ENCODE results near the gene ABCB6.
A peak's percentile ranks its signal among the peaks of the same experiment; 100 is the strongest.
"Not testable (repeated sequence)": the region's sequence is repeated elsewhere in the genome, so short reads cannot be mapped to it uniquely, and the experiment has no call there.

ABCB6 gene

GRCh38 chr2:219218732-219219701, at the start of gene ABCB6:
ABCB6 (minus strand) TSS chr2:219218958; CDS start chr2:219218673, 285 bp downstream.
- peak; percentile 83 to 87 for DNase-seq (ENCODE audit: low read depth in 2 of 2)

GRCh38 chr2:219268294-219268693, 49.5 kb upstream of the ABCB6 start:
- DNase-seq (ENCODE audit: low read depth in 2 of 2): no peak

- DNase-seq (ENCODE audit: low read depth in 2 of 2): no peak
These were observed 48.1 kb upstream of the ABCB6 start for GRCh38 chr2:219266886-219267285.

GRCh38 chr2:219266232-219266631, 47.5 kb upstream of the ABCB6 start:
- no peak for DNase-seq (ENCODE audit: low read depth in 2 of 2)

GRCh38 chr2:219261024-219261855, 42.5 kb upstream of the ABCB6 start:
- DNase-seq (ENCODE audit: low read depth in 2 of 2): no peak

GRCh38 chr2:219258942-219259341, 40.2 kb upstream of the ABCB6 start:
- not testable (repeated sequence) for DNase-seq (ENCODE audit: low read depth in 2 of 2)

- DNase-seq (ENCODE audit: low read depth in 2 of 2): no peak
These were observed 35.9 kb upstream of the ABCB6 start for GRCh38 chr2:219254590-219255201.

- peak; percentile 85 to 86 for DNase-seq (ENCODE audit: low read depth in 2 of 2)
These were observed 35.2 kb upstream of the ABCB6 start, which contains the start of gene TUBA4A for GRCh38 chr2:219253753-219254589. TUBA4A (minus strand) TSS chr2:219253918; CDS start chr2:219253858, 60 bp downstream.

GRCh38 chr2:219252900-219253752, 34.4 kb upstream of the ABCB6 start, which contains the start of gene TUBA4B:
TUBA4B (plus strand) TSS chr2:219253243; CDS start chr2:219253408, 165 bp downstream.
- DNase-seq (ENCODE audit: low read depth in 2 of 2): no peak

GRCh38 chr2:219252570-219252899, 33.8 kb upstream of the ABCB6 start:
- DNase-seq (ENCODE audit: low read depth in 2 of 2): no peak

GRCh38 chr2:219252084-219252483, 33.3 kb upstream of the ABCB6 start:
- no peak for DNase-seq (ENCODE audit: low read depth in 2 of 2)

GRCh38 chr2:219251656-219252055, 32.9 kb upstream of the ABCB6 start:
- no peak for DNase-seq (ENCODE audit: low read depth in 2 of 2)

- no peak for DNase-seq (ENCODE audit: low read depth in 2 of 2)
These were observed 31.5 kb upstream of the ABCB6 start for GRCh38 chr2:219250049-219250781.

GRCh38 chr2:219249203-219249980, 30.6 kb upstream of the ABCB6 start:
- no peak for DNase-seq (ENCODE audit: low read depth in 2 of 2)

- no peak for DNase-seq (ENCODE audit: low read depth in 2 of 2)
These were observed 30.1 kb upstream of the ABCB6 start for GRCh38 chr2:219248845-219249202.

- no peak for DNase-seq (ENCODE audit: low read depth in 2 of 2)
These were observed 29.2 kb upstream of the ABCB6 start for GRCh38 chr2:219247678-219248642.

- DNase-seq (ENCODE audit: low read depth in 2 of 2): no peak
These were observed 27.8 kb upstream of the ABCB6 start for GRCh38 chr2:219246559-219246958.

GRCh38 chr2:219245899-219246230, 27.1 kb upstream of the ABCB6 start:
- DNase-seq (ENCODE audit: low read depth in 2 of 2): no peak

Data from stimulated activated CD8-positive, alpha-beta memory T cell treated with anti-CD3 and anti-CD28 coated beads, Interleukin-2, amount 100 ng/mL, for 48 hours (primary cell).